NT2/D1 (cell line): ENCODE measurements around the gene KLHDC10.
"Not testable (repeated sequence)": the region's sequence is repeated elsewhere in the genome, so short reads cannot be mapped to it uniquely, and the experiment has no call there.

Source experiments
- DNase-seq: peaks from one replicate; pipeline ENCODE4 v3.0.0-alpha.2; 2011; ENCODE audit warnings: low read depth, low spot score
- H3K27me3 ChIP-seq: 2 replicates; pipeline ENCODE4 v1.6.0; 2011; ENCODE audit warnings: mild to moderate bottlenecking; ENCODE audit not compliant: insufficient read length, insufficient read depth
- H3K36me3 ChIP-seq: 2 replicates; pipeline ENCODE4 v1.6.1; 2011; ENCODE audit warnings: mild to moderate bottlenecking, low read length, mixed read lengths; ENCODE audit not compliant: insufficient read depth, insufficient read length
- H3K4me1 ChIP-seq: 2 replicates; pipeline ENCODE4 v1.5.1; 2011; ENCODE audit not compliant: insufficient read depth, insufficient read length
- H3K4me3 ChIP-seq: 2 replicates; pipeline ENCODE4 v1.5.1; 2011; ENCODE audit warnings: low read depth; ENCODE audit not compliant: insufficient read length
- H3K9ac ChIP-seq: 2 replicates; pipeline ENCODE4 v1.6.0; 2011; ENCODE audit warnings: low read depth; ENCODE audit not compliant: insufficient read length
- H3K9me3 ChIP-seq: 2 replicates; pipeline ENCODE4 v1.5.1; 2011; ENCODE audit warnings: mild to moderate bottlenecking, low read length; ENCODE audit not compliant: insufficient read depth
- SUZ12 ChIP-seq: IDR thresholded peaks from 2 replicates; pipeline ENCODE4 v1.6.1; 2011; ENCODE audit not compliant: insufficient read length, insufficient read depth; ENCODE audit errors: extremely low read depth
- YY1 ChIP-seq: IDR thresholded peaks from 2 replicates; pipeline ENCODE4 v1.6.1; 2011; ENCODE audit not compliant: insufficient read length, insufficient read depth
- ZNF274 ChIP-seq: IDR thresholded peaks from 2 replicates; pipeline ENCODE4 v1.6.1; 2011; ENCODE audit warnings: mild to moderate bottlenecking, low read depth, low read length

The KLHDC10 gene

DNA sequence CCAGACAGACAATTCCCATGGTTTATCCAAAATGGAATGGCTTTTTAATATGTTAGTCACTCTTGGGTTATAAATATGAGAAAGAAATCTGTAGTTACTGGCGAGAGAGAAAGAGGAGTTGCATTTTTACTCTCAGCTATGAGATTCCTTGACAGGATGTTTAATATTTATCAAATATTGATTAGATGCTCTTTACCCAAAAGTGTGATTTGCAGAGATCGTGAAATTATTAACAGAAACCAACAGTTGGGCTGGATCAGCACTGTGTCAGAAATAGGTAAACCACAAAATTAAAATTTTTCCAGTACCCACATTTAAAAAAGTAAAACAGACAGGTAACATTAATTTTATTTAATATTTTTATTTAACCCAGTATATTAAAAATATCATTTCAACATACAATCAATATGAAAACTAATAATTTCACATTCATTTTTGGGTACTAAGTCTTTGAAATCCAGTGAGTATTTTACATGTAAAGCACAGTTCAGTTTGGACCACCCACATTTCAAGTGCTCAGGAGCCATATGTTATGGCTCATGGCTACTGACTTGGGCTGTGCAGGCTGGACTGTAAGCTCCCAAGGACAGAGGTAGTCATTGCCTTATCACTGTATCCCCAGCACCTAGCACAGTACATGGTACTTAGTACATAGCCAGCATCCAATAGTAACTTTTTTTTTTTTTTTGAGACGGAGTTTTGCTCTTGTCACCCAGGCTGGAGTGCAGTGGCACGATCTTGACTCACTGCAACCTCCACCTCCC lies 42.5 kb downstream of the KLHDC10 start:
- H3K4me1 ChIP-seq = no peaks in the 10 kb centered on the region
- H3K27me3 ChIP-seq = no peaks in the 10 kb centered on the region
- no peaks in the 10 kb centered on the region for H3K9me3 ChIP-seq
- no peak for TF ChIP-seq YY1
- no peak for TF ChIP-seq SUZ12
- TF ChIP-seq ZNF274 = no peak
- H3K9ac ChIP-seq = no peak overlapping the region
- no peak overlapping the region for H3K4me3 ChIP-seq
- DNase-seq = no peak
- no peaks in the 10 kb centered on the region for H3K36me3 ChIP-seq

DNA sequence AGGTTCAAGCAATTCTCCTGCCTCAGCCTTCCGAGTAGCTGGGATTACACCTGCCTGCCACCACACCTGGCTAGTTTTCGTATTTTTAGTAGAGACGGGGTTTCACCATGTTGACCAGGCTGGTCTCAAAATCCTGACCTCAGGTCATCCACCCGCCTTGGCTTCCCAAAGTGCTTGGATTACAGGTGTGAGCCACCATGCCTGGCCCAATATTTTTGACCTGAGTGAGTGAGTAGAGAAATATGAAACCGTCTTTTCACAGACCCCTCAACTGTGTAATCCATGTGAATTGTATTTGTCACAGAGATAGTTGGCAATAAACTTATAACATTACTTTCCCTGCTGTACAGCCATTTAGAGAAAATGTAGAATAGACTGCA lies 43.1 kb downstream of the KLHDC10 start:
- H3K4me1 ChIP-seq, DNase-seq, H3K36me3 ChIP-seq, H3K4me3 ChIP-seq, H3K9ac ChIP-seq, H3K9me3 ChIP-seq, H3K27me3 ChIP-seq: not testable (repeated sequence)

DNA sequence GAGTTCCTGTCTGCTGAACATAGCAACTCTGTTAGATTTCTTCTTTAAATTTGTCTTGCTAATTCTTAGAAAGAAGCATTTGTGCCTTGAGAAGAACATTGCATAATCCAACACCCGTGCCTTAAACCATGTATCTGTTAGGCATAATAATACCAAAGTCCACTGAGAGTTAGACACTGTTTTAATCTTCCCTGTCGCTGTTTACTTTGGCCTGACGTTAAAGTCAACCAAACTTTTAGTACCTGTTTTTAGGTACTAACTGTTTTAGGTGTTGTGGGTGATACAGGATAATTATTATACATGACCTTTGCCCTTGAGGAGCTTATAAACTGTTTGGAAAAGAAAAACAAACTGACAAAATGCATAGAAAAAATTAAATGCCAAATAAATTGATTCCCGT lies 43.6 kb downstream of the KLHDC10 start:
- H3K4me3 ChIP-seq = no peak overlapping the region
- H3K4me1 ChIP-seq = no peaks in the 10 kb centered on the region
- no peaks in the 10 kb centered on the region for H3K9me3 ChIP-seq
- no peak overlapping the region for H3K9ac ChIP-seq
- no peaks in the 10 kb centered on the region for H3K36me3 ChIP-seq
- TF ChIP-seq ZNF274 (no peak), SUZ12 (no peak), YY1 (no peak)
- DNase-seq = no peak
- H3K27me3 ChIP-seq = no peaks in the 10 kb centered on the region

DNA sequence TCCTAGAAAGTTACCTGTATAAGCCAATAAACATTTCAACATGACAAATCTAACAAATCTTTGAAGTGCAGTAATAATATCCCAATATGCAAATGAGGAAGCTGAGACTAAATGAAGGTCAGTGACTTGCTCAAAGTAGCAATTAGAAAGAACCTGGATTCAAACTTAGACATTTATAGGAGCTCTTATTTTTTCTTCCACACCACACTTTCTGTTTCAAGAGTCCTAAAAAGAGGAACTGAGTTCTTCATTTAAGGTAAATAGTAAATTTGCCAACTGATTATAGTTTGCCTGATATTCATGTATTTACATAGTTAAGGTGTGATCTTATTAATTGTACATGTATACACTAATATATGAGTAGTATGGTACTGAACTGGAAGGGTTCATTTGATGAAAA lies 44.0 kb downstream of the KLHDC10 start:
- DNase-seq = no peak
- Histone ChIP-seq H3K9ac (no peak overlapping the region), H3K4me3 (no peak overlapping the region), H3K4me1 (no peaks in the 10 kb centered on the region), H3K27me3 (no peaks in the 10 kb centered on the region), H3K36me3 (no peaks in the 10 kb centered on the region), H3K9me3 (no peaks in the 10 kb centered on the region)
- TF ChIP-seq SUZ12 = no peak
- no peak for TF ChIP-seq YY1
- no peak for TF ChIP-seq ZNF274

DNA sequence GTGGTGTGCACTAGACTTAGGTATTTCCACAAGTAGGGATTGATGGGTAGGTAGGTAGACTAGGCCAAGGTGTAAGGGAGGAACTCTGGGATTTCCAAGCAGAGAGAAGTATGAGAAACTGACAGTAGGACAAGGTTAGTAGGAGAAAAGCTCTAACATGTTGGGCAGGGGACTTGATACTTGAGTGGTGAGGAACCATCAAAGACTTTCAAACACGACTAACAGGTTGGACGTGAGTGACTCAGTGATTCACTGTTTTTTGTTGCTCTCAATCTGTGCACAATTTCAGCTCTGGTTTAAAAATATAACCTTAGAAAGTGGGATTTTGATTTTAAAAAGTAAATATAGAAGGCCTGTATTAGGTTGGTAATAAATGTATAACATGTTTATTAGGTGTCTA lies 44.4 kb downstream of the KLHDC10 start:
- Histone ChIP-seq H3K9me3 (no peaks in the 10 kb centered on the region), H3K27me3 (no peaks in the 10 kb centered on the region), H3K9ac (no peak overlapping the region), H3K4me3 (no peak overlapping the region), H3K36me3 (no peaks in the 10 kb centered on the region), H3K4me1 (no peaks in the 10 kb centered on the region)
- no peak for TF ChIP-seq SUZ12
- no peak for TF ChIP-seq ZNF274
- TF ChIP-seq YY1 = no peak
- DNase-seq = no peak

DNA sequence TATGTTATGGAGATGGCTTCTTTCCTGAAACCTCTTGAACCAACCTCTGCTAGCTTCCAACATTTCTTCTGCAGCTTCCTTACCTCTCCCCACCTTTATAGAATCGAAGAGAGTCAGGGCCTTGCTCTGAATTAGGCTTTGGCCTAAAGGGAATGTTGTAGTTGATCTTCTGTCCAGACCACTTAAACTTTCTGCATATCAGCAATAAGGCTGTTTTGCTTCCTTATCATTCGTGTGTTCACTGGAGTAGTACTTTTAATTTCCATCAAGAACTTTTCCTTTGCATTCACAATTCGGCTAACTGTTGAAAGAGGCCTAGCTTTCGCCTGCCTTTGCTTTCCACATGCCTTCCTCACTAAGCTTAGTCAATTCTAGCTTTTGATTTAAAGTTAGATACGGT lies 48.0 kb downstream of the KLHDC10 start:
- Histone ChIP-seq H3K9me3 (no peaks in the 10 kb centered on the region), H3K4me1 (no peaks in the 10 kb centered on the region), H3K9ac (no peak overlapping the region), H3K4me3 (no peak overlapping the region), H3K27me3 (no peaks in the 10 kb centered on the region), H3K36me3 (no peaks in the 10 kb centered on the region)
- no peak for TF ChIP-seq YY1
- no peak for TF ChIP-seq SUZ12
- TF ChIP-seq ZNF274 = no peak
- no peak for DNase-seq

DNA sequence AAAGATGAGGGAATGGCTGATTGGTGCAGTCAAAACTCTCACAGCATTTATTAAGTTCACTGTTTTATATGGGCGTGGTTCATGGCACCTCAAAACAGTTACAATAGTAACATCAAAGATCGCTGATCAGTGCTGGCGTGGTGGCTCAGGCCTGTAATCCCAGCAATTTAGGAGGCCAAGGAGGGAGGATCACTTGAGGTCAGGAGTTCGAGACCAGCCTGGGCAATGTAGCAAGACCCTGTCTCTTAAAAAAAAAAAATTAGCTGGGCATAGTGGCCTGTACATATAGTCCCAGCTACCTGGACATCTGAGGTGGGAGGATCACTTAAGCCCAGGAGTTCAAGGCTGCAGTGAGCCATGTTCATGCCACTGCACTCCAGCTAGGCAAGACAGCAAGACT lies 48.5 kb downstream of the KLHDC10 start:
- H3K27me3 ChIP-seq = no peaks in the 10 kb centered on the region
- H3K9ac ChIP-seq = no peak overlapping the region
- DNase-seq = no peak
- no peaks in the 10 kb centered on the region for H3K4me1 ChIP-seq
- no peak overlapping the region for H3K4me3 ChIP-seq
- TF ChIP-seq ZNF274 = no peak
- TF ChIP-seq YY1 = no peak
- TF ChIP-seq SUZ12 = no peak
- H3K36me3 ChIP-seq = no peaks in the 10 kb centered on the region
- no peaks in the 10 kb centered on the region for H3K9me3 ChIP-seq
